HepG2 (cell line): ENCODE data around the gene C3orf18. TPM values are rescaled to one million over a fixed set of nuclear protein-coding genes. Genes with fewer than 3 reads are reported as not detected.
A peak's percentile ranks its signal among the peaks of the same experiment; 100 is the strongest.

Experiments used
- ARHGAP35 ChIP-seq: sonication (generic); formaldehyde crosslinking; IDR thresholded peaks from 2 replicates; pipeline ENCODE4 v1.9.0; 2022; ENCODE audit warnings: mild to moderate bottlenecking, inconsistent platforms, moderate library complexity, missing genetic modification reagents, borderline replicate concordance
- FOXA1 ChIP-seq, 2 experiments: fragments of 450-650 bp in 1 of 2; sonication (generic) in 1 of 2; formaldehyde crosslinking in 1 of 2; IDR thresholded peaks; 2 replicates each; pipeline versions ENCODE4 v1.4.0 to v1.6.1; 2016 to 2020; ENCODE audit warnings: missing genetic modification reagents in 1 of 2
- HOXA3 ChIP-seq: sonication (generic); formaldehyde crosslinking; IDR thresholded peaks from 2 replicates; pipeline ENCODE4 v1.5.0; 2020; ENCODE audit warnings: missing genetic modification reagents
- IRF2 ChIP-seq: IDR thresholded peaks from 2 replicates; pipeline ENCODE4 v1.6.1; 2018; ENCODE audit warnings: missing genetic modification reagents, missing compliant biosample characterization
- JDP2 ChIP-seq: sonication (generic); formaldehyde crosslinking; IDR thresholded peaks from 2 replicates; pipeline ENCODE4 v1.8.1; 2022; ENCODE audit warnings: missing genetic modification reagents, borderline replicate concordance
- KDM3A ChIP-seq: IDR thresholded peaks from 2 replicates; pipeline ENCODE4 v1.6.1; 2018; ENCODE audit warnings: low read depth, missing compliant biosample characterization
- MED8 ChIP-seq: sonication (generic); formaldehyde crosslinking; IDR thresholded peaks from 2 replicates; pipeline ENCODE4 v1.8.1; 2023; ENCODE audit warnings: mild to moderate bottlenecking, missing genetic modification reagents; ENCODE audit not compliant: insufficient replicate concordance
- PHF5A ChIP-seq: IDR thresholded peaks from one replicate; pipeline ENCODE4 v1.6.1; 2018; ENCODE audit warnings: low read depth, missing genetic modification reagents; ENCODE audit not compliant: unreplicated experiment
- SOX6 ChIP-seq, 2 experiments: fragments of 450-650 bp in 1 of 2; sonication (generic) in 1 of 2; formaldehyde crosslinking in 1 of 2; IDR thresholded peaks; 2 replicates each; pipeline versions ENCODE4 v1.4.0 to v1.6.1; 2017 to 2020; ENCODE audit warnings: antibody characterized with exemption in 1 of 2, mild to moderate bottlenecking in 1 of 2, missing genetic modification reagents in 1 of 2
- SRSF1 ChIP-seq: fragments of 200-400 bp; formaldehyde crosslinking; optimal IDR thresholded peaks from 2 replicates; pipeline ENCODE3; 2017; ENCODE audit warnings: mild to moderate bottlenecking, low read depth, low read length, moderate library complexity
- ZNF143 ChIP-seq: sonication (generic); formaldehyde crosslinking; IDR thresholded peaks from 2 replicates; pipeline ENCODE4 v1.4.0; 2020; ENCODE audit warnings: missing genetic modification reagents
- ZNF263 ChIP-seq: sonication (generic); formaldehyde crosslinking; IDR thresholded peaks from 2 replicates; pipeline ENCODE4 v1.4.0; 2020; ENCODE audit warnings: missing genetic modification reagents
- ZNF33B ChIP-seq: sonication (generic); formaldehyde crosslinking; IDR thresholded peaks from 2 replicates; pipeline ENCODE4 v1.5.1; 2020; ENCODE audit warnings: mild to moderate bottlenecking, missing genetic modification reagents
- ZNF577 ChIP-seq: sonication (generic); formaldehyde crosslinking; IDR thresholded peaks from 2 replicates; pipeline ENCODE4 v1.4.0; 2020; ENCODE audit warnings: mild to moderate bottlenecking, low read depth, missing genetic modification reagents, borderline replicate concordance
- ZNF773 ChIP-seq: sonication (generic); formaldehyde crosslinking; IDR thresholded peaks from 2 replicates; pipeline ENCODE4 v1.4.0; 2020; ENCODE audit warnings: missing genetic modification reagents, borderline replicate concordance
- ZSCAN29 ChIP-seq: sonication (generic); formaldehyde crosslinking; conservative IDR thresholded peaks from 2 replicates; pipeline ENCODE4 v1.4.0; 2020; ENCODE audit warnings: mild to moderate bottlenecking, missing genetic modification reagents
- polyA plus RNA-seq, 8 experiments: library from polyadenylated mRNA; depleted of rRNA in 3 of 8; stranded (reverse) in 7 of 8; unstranded in 1 of 8; fragments of >200 nt; fragmentation: Illumina TruSeq in 4 of 8; extraction: Trizol in 4 of 8; gene quantifications; 2 replicates each; pipeline versions ENCODE4 v1.2.1 to v1.2.3, GENCODE V29; 2011 to 2016; ENCODE audit warnings: low read depth in 4 of 8, missing spikeins in 1 of 8, mixed read lengths in 1 of 8; ENCODE audit not compliant: insufficient read depth in 1 of 8
- total RNA-seq, 5 experiments: library from RNA; depleted of rRNA; stranded (reverse); fragments of >200 nt; fragmentation: Illumina TruSeq; extraction: Trizol; gene quantifications; 2 replicates each; pipeline ENCODE4 v1.2.3, GENCODE V29; 2016; ENCODE audit warnings: low read depth in 1 of 5
- TF ChIP-seq, protein P1 (sequence below): sonication (generic); formaldehyde crosslinking; IDR thresholded peaks from 2 replicates; pipeline ENCODE4 v1.5.0; 2020; ENCODE audit warnings: mild to moderate bottlenecking, missing genetic modification reagents
- TF ChIP-seq, protein P2 (sequence below): sonication (generic); formaldehyde crosslinking; IDR thresholded peaks from 2 replicates; pipeline ENCODE4 v1.5.1; 2020; ENCODE audit warnings: missing genetic modification reagents, mild to moderate bottlenecking, borderline replicate concordance
- TF ChIP-seq, protein P3 (sequence below): sonication (generic); formaldehyde crosslinking; IDR thresholded peaks from 2 replicates; pipeline ENCODE4 v1.8.0; 2022; ENCODE audit warnings: missing genetic modification reagents, mild to moderate bottlenecking, moderate library complexity, borderline replicate concordance

Gene C3orf18
- total and polyA plus RNA-seq, 2 of the 13 experiments (the other 11 are each of a cell fraction or from before 2014, with no cell fraction given) = 1.6 to 4.8 TPM

DNA sequence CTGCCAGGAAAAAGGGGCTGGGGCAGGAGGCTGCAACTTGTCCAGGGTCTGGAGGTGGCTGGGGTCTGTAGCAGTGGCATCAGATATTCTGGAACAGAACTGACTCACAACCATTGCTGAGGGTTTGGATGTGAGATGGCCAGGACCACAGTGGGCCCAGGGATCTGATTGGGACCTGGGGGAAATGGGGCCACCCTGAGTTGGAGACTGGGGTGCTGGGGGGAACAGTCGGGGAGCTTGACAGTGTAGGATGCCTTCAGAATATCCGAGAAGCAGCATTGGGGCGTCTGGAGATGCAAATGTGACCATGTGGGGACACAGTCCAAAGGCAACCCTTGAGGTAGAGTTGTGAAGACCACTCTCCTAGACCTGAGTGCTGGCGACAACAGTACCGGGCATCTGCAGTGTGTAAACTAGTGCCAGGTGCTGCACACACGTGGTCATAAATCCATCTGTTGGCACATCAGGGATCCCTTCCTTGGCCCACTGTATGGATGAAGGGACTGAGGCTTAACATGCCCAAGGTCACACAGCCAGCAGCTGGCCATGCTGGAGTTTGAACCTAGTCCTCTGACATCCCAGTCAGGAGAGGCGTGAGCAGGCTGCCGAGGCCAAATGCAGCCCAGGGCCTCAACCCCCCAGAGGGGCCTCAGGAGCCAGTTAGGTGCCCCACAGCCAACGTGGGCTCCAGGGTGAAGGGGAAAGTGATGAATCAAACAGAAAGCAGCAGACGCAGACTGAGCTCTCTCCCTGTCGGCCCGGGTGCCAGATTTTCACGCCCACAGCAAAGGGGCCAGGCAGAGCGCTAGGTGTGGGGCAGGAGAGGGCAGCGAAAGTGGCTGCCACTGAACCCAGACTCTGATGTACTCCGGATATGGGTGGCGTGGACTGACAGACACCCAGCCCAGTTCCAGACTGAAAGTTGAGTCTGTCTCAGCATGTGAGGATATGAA lies 20.5 kb upstream of the C3orf18 start (continued):
- TF ChIP-seq, protein P1, sequence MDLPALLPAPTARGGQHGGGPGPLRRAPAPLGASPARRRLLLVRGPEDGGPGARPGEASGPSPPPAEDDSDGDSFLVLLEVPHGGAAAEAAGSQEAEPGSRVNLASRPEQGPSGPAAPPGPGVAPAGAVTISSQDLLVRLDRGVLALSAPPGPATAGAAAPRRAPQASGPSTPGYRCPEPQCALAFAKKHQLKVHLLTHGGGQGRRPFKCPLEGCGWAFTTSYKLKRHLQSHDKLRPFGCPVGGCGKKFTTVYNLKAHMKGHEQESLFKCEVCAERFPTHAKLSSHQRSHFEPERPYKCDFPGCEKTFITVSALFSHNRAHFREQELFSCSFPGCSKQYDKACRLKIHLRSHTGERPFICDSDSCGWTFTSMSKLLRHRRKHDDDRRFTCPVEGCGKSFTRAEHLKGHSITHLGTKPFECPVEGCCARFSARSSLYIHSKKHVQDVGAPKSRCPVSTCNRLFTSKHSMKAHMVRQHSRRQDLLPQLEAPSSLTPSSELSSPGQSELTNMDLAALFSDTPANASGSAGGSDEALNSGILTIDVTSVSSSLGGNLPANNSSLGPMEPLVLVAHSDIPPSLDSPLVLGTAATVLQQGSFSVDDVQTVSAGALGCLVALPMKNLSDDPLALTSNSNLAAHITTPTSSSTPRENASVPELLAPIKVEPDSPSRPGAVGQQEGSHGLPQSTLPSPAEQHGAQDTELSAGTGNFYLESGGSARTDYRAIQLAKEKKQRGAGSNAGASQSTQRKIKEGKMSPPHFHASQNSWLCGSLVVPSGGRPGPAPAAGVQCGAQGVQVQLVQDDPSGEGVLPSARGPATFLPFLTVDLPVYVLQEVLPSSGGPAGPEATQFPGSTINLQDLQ (CRISPR knock-in tag) = no peak
- no peak for TF ChIP-seq JDP2
- no peak for TF ChIP-seq ZNF33B (CRISPR knock-in tag)
- TF ChIP-seq, protein P2, sequence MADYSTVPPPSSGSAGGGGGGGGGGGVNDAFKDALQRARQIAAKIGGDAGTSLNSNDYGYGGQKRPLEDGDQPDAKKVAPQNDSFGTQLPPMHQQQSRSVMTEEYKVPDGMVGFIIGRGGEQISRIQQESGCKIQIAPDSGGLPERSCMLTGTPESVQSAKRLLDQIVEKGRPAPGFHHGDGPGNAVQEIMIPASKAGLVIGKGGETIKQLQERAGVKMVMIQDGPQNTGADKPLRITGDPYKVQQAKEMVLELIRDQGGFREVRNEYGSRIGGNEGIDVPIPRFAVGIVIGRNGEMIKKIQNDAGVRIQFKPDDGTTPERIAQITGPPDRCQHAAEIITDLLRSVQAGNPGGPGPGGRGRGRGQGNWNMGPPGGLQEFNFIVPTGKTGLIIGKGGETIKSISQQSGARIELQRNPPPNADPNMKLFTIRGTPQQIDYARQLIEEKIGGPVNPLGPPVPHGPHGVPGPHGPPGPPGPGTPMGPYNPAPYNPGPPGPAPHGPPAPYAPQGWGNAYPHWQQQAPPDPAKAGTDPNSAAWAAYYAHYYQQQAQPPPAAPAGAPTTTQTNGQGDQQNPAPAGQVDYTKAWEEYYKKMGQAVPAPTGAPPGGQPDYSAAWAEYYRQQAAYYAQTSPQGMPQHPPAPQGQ = no peak; the same call in 1 of the 2 replicates
- TF ChIP-seq ARHGAP35 (CRISPR knock-in tag) = no peak
- peak; percentile 38 for TF ChIP-seq MED8 (CRISPR knock-in tag)
- TF ChIP-seq IRF2 = peak; percentile 16; the same call in 1 of the 2 replicates
- peak; percentile 50; the same call in 1 of the 2 replicates for TF ChIP-seq ZNF263 (CRISPR knock-in tag)
- TF ChIP-seq ZNF577 = no peak
- TF ChIP-seq, protein P3, sequence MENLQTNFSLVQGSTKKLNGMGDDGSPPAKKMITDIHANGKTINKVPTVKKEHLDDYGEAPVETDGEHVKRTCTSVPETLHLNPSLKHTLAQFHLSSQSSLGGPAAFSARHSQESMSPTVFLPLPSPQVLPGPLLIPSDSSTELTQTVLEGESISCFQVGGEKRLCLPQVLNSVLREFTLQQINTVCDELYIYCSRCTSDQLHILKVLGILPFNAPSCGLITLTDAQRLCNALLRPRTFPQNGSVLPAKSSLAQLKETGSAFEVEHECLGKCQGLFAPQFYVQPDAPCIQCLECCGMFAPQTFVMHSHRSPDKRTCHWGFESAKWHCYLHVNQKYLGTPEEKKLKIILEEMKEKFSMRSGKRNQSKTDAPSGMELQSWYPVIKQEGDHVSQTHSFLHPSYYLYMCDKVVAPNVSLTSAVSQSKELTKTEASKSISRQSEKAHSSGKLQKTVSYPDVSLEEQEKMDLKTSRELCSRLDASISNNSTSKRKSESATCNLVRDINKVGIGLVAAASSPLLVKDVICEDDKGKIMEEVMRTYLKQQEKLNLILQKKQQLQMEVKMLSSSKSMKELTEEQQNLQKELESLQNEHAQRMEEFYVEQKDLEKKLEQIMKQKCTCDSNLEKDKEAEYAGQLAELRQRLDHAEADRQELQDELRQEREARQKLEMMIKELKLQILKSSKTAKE (CRISPR knock-in tag) = peak; percentile 55
- peak; percentile 68; the same call in 1 of the 2 replicates for TF ChIP-seq HOXA3 (CRISPR knock-in tag)
- no peak for TF ChIP-seq PHF5A (CRISPR knock-in tag)
- peak; percentile 11; the same call in 1 of the 2 replicates for TF ChIP-seq KDM3A
- TF ChIP-seq ZNF143 = no peak
- no peak for TF ChIP-seq ZNF773 (CRISPR knock-in tag)
- TF ChIP-seq SRSF1 = no peak
- TF ChIP-seq ZSCAN29 (CRISPR knock-in tag) = peak; percentile 68
- no peak for TF ChIP-seq FOXA1 (IDR thresholded peaks at IDR 0.05)
- no peak; the same call in 1 of the 2 replicates for TF ChIP-seq FOXA1 (CRISPR knock-in tag; IDR thresholded peaks at IDR 0.05)
- no peak for TF ChIP-seq SOX6 (IDR thresholded peaks at IDR 0.05)
- TF ChIP-seq SOX6 (CRISPR knock-in tag; IDR thresholded peaks at IDR 0.05) = peak; percentile 36; the same call in 1 of the 2 replicates
